ENCODE results near the gene KIFC1.

The KIFC1 gene

GRCh38 chr6:33410711-33411631 lies 19.3 kb downstream of the KIFC1 start, which contains the start of gene PHF1:
TSS of gene PHF1 (plus strand) at chr6:33411014. CDS start at chr6:33412264, 1,250 bp downstream.
- peak; percentile 68 to 72 for DNase-seq (ENCODE audit: low read depth in 2 of 2)

- DNase-seq (ENCODE audit: low read depth in 2 of 2), result no peak
These were observed 20.0 kb downstream of the KIFC1 start for GRCh38 chr6:33411632-33412005.

- no peak for DNase-seq (ENCODE audit: low read depth in 2 of 2)
These were observed 20.8 kb downstream of the KIFC1 start for GRCh38 chr6:33412140-33413009.

DNA sequence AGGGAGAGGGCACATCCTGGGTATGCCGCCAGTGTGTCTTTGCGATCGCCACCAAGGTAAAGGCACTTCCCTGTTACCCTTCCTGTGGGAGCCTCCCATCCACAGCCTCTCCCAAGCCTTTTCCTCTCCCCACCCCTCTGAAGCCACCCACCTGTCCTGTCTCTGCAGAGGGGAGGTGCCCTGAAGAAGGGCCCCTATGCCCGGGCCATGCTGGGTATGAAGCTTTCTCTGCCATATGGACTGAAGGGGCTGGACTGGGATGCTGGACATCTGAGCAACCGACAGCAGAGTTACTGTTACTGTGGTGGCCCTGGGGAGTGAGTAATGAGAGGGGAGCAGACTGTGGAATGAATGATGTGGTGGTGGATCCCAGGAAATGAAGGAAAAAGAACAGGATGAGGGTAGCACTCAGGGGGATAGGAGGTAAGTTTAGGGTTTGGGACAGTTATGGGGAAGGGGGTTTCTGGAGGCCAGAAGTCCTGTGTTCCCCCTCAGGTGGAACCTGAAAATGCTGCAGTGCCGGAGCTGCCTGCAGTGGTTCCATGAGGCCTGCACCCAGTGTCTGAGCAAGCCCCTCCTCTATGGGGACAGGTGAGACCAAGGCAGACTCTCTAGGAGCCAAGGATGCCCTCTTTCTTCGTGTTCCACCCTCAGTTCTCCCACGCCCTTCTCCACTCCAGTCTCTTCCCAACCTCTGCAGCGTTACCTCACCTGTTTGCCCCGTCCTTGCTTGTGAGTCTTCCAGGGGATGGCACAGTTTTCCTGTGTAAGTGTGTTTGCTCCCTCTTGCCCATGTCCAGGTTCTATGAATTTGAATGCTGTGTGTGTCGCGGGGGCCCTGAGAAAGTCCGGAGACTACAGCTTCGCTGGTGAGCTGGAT lies 21.9 kb downstream of the KIFC1 start:
- DNase-seq (ENCODE audit: low read depth in 2 of 2), result no peak

- no peak for DNase-seq (ENCODE audit: low read depth in 2 of 2)
These were observed 23.1 kb downstream of the KIFC1 start for GRCh38 chr6:33414592-33415271.

- no peak for DNase-seq (ENCODE audit: low read depth in 2 of 2)
These were observed 24.2 kb downstream of the KIFC1 start for GRCh38 chr6:33415831-33416230.

DNA sequence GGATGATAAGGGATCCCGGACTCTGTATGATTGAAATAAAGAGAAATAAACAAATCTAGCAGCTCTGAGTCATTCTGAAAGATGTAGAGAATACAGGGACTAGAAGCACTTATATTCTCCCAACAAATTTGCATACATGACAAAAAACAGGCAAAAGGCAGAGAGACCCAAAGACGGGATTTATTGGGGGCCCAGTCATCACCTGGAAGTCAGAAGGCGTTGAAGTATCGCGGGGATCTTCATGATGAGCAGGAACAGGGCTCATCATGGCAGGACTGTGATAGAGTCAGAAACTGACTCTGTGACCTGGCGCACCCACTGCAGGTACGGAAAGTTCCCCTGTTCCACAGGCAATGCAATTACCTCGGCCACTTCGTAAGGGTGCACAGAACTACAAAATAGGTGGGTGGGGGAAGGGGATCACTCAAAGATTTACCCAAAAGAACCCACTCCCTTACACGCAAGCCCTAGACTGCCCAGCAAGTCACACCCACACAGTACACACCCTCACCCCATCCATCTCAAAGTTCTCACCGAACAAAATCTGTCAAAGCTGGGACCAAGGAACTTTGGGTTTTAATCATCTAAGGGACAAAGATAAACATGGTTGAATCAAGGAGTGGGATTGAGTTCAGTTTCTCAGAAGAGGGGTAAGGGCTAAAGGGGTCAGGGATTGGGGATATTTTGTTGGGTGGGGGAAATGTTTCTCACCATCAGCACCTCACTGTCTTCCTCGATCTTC lies 24.9 kb downstream of the KIFC1 start:
- DNase-seq (ENCODE audit: low read depth in 2 of 2), result no peak

- DNase-seq (ENCODE audit: low read depth in 2 of 2), result no peak
These were observed 25.7 kb downstream of the KIFC1 start for GRCh38 chr6:33417128-33417902.

DNA sequence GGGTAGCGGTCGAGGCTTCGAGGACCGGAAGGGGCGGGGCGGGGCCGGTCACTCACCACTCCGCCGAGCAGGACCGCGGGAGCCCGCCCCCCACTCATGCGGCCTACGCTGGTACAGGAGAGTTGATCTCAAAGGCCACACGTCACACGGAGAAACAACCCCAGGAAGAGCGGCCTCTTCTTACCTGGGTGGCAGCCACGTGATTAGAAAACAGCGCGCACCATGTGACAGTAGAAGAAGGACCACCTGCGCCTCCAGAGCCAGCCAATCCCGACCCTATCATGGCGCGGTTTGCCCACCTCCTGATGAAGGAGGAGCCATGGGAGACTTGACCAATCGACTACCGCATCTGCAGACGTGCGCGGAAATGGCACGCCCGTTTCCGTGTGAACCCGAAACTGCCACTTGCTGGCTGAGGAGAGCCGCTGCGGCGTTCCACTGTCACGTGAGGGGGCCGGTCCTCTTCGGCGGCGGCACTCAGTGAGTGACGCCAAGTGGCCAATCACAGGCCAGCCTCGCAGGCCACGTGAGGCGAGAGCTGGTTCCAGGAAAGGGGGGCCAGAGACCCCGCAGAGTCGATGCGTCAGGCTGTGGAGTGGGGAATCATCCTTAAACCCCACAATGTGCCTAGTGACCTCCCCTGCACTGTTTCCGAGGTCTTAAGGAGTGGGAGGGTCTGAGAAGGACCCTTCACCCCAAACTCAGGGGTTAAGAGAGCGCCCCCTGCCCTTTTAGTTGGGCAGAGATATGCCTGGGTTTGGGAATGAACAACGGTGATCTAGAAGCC lies 26.5 kb downstream of the KIFC1 start, which contains the start of gene CUTA:
TSS of gene CUTA (minus strand) at position 205 of the 787 bp plus-strand sequence. CDS start at position 98, 107 bp downstream.
- peak; percentile 93 to 97 for DNase-seq (ENCODE audit: low read depth in 2 of 2)

- DNase-seq (ENCODE audit: low read depth in 2 of 2), result no peak
These were observed 27.2 kb downstream of the KIFC1 start for GRCh38 chr6:33418690-33419291.

DNA sequence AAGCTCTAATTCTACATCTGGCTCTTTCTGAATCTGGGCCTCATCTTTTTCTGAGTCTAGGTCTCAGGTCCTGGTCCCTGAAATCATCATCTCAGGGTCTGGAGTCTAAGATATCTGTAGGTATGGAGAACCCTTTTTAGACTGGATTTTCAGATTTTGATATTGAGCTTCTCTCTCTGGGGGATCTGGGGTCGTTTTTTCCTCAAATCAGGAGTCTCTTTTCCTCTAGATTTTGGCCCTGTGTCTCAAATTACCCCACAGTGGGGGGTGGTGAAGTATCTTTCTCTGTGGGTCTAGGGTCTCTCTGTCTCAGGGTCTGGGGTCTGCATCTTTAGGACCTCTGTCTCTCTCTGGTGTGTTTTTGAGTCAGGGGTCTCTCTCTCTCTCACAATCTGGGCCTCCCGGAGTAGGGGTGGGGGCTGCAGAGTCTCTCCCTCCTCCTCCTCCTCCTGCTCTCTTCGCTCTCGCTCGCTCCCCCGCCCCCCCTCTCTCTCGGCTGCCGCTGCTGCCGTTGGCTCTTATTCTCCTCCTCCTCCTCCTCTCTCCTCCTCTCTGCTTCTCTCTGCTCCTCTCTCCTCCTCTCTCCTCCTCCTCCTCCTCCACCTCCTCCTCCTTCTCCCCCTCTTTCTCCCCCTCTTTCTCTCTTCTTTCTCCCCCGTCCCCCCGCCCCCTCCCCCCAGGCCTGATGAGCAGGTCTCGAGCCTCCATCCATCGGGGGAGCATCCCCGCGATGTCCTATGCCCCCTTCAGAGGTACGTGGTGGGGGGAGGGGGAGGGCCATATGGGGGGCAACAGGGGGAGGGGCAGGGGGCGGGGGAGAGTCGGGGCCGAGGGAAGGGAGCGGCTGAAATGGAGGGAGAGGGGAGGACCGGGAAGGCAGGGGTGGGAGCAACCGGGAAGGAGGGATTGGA lies 28.2 kb downstream of the KIFC1 start, which contains the start of gene SYNGAP1:
TSS of gene SYNGAP1 (plus strand) at position 486 of the 911 bp plus-strand sequence. CDS start at position 686, 200 bp downstream.
- DNase-seq (ENCODE audit: low read depth in 2 of 2), result peak in 1 of 2 donors; percentile 51

DNA sequence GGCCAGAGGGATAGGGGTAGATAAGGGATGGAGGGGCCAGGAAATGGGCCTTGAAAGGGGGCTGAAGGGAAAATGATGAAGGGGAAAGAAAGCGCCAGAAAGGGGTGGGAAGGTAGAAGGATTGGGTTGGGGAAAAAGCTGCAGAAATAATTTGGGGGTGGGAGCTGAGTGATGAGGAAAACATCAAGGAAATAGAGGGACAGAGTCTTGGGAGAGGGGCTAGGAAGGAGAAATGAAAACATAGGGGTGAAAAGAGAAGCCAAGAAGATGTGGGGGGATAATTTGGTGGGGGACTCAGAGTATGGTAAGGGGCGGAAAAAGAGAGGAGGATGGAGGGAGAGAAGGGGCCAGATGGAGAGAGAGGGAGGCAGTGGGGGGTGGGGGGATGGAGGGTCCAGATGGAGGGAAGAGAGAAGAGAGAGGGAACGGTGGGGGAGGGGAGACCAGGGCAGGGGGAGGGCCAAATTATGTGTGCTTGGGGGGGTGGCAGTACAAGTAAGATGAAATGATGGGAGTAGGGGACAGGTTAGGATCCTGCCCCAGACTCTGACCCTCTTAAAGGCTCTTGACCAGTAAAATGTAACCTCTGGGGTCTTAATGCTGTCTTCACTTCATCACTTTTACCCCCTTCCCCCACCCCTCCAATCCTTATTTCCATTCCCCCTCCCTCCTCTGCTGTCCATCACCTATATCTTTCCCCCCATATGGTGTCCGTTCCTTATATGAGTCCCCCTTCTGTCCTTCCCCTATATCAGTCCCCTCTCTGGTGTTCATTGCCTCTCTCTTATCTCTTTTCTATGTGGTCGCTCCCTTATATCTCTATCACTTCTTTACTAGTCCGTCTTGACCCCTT lies 29.1 kb downstream of the KIFC1 start:
- no peak for DNase-seq (ENCODE audit: low read depth in 2 of 2)

DNA sequence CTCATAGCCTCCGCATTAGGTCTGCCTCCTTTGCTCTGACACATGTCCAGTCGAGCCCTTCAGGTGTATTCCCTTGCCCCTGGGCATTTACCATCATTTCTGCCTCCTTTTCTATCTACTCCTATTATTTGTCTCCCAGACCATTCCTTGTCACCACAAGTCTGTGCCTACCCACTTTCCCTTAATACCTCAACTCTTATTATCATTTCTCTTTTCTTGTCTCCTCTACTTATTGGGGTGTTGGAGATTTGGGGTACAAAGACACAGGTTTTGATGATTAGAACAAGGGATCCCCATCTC lies 29.7 kb downstream of the KIFC1 start:
- no peak for DNase-seq (ENCODE audit: low read depth in 2 of 2)

GRCh38 chr6:33423777-33424176 lies 32.2 kb downstream of the KIFC1 start:
- DNase-seq (ENCODE audit: low read depth in 2 of 2), result no peak

GRCh38 chr6:33424855-33425667 lies 33.4 kb downstream of the KIFC1 start:
- DNase-seq (ENCODE audit: low read depth in 2 of 2), result no peak
